Activated CD8-positive, alpha-beta T cell treated with anti-CD3 and anti-CD28 coated beads, Interleukin-2, amount 10 ng/mL, durations not matched to agents 7 days and 5 days (primary cell): ENCODE results near the gene FAAP100. TPM values are rescaled to one million over a fixed set of nuclear protein-coding genes. Genes with fewer than 3 reads are reported as not detected.

Source experiments
- total RNA-seq, 2 experiments: library from RNA; stranded (reverse); gene quantifications; one replicate each; pipeline ENCODE4 v1.2.3, GENCODE V29; 2021

Gene FAAP100
- total RNA-seq, 2 experiments from 2014 or later: 39.2 to 43.6 TPM

Other genes starting within 250 kb of the FAAP100 start
- under 1 TPM; 0.87 to 0.91 TPM for gene BAHCC1, start 156.9 kb downstream of the FAAP100 start, total RNA-seq
- gene ACTG1, start 39.6 kb downstream of the FAAP100 start, total RNA-seq: 1,000 to 10,000 TPM; 5,147 to 5,318 TPM
- under 1 TPM; 0.52 to 0.74 TPM for gene FSCN2, start 24.0 kb downstream of the FAAP100 start, total RNA-seq
- gene NPLOC4, start 84.8 kb upstream of the FAAP100 start, total RNA-seq: 100 to 1,000 TPM; 113 TPM
- 1 to 10 TPM; 1.2 TPM for gene TSPAN10, start 84.8 kb upstream of the FAAP100 start, total RNA-seq
- 10 to 100 TPM; 76.5 to 80.3 TPM for gene PDE6G, start 104.2 kb upstream of the FAAP100 start, total RNA-seq
- 10 to 100 TPM; 48.5 to 52.3 TPM for gene OXLD1, start 114.3 kb upstream of the FAAP100 start, total RNA-seq
- 10 to 100 TPM; 42.3 to 43.7 TPM for gene CCDC137, start 114.4 kb upstream of the FAAP100 start, total RNA-seq
- 10 to 100 TPM; 21.3 to 28.4 TPM for gene ARL16, start 131.4 kb upstream of the FAAP100 start, total RNA-seq
- gene HGS, start 131.7 kb upstream of the FAAP100 start, total RNA-seq: 100 to 1,000 TPM; 107 to 128 TPM
- 100 to 1,000 TPM; 102 to 104 TPM for gene MRPL12, start 151.0 kb upstream of the FAAP100 start, total RNA-seq
- gene SLC25A10, start 159.9 kb upstream of the FAAP100 start, total RNA-seq: 10 to 100 TPM; 39.2 to 40.4 TPM